Measurements from ENCODE around the gene ACADM. TPM values are rescaled to one million over a fixed set of nuclear protein-coding genes. Genes with fewer than 3 reads are reported as not detected.
A peak's percentile ranks its signal among the peaks of the same experiment; 100 is the strongest.
"Not testable (repeated sequence)": the region's sequence is repeated elsewhere in the genome, so short reads cannot be mapped to it uniquely, and the experiment has no call there.

Gene ACADM
- total RNA-seq, 3 donors from 2014 or later (not counting 1 experiment from before 2014, with no cell fraction given) = 15.2 to 20.9 (median 17.7) TPM

DNA sequence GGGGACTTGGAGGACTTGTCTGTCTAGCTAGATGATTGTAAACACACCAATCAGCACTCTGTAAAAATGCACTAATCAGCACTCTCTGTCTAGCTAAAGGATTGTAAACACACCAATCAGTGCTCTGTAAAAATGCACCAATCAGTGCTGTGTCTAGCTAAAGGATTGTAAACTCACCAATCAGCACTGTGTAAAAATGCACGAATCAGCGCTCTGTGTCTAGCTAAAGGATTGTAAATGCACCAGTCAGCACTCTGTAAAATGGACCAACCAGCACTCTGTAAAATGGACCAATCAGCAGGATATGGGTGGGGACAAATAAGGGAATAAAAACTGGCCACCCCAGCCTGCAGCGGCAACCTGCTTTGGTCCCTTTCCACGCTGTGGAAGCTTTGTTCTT lies 34.0 kb downstream of the ACADM start:
- DNase-seq; H3K9me3 Mint-ChIP-seq; H3K4me1 Mint-ChIP-seq; H3K4me3 ChIP-seq (ENCODE audit: low read length); H3K9me3 ChIP-seq (ENCODE audit: control insufficient read depth, insufficient read depth, low read length); ATAC-seq; H3K27ac Mint-ChIP-seq; H3K27ac ChIP-seq (ENCODE audit: low read length); H3K27me3 ChIP-seq (ENCODE audit: control insufficient read depth, insufficient read depth, low read length); H3K27me3 Mint-ChIP-seq (ENCODE audit: low read depth in 2 of 2); H3K4me1 ChIP-seq (ENCODE audit: control insufficient read depth, insufficient read depth, low read length); intact Hi-C loops (cut with micrococcal nuclease); H3K4me3 Mint-ChIP-seq: not testable (repeated sequence)
- H3K36me3 Mint-ChIP-seq = peaks cover 10% of the 10 kb centered on the region
- 95% methylated on average over 4 of the region's 4 CpGs for WGBS (ENCODE audit: insufficient coverage)
- peaks cover 14% of the 10 kb centered on the region for H3K36me3 ChIP-seq (ENCODE audit: control insufficient read depth, insufficient read depth, low read length)

DNA sequence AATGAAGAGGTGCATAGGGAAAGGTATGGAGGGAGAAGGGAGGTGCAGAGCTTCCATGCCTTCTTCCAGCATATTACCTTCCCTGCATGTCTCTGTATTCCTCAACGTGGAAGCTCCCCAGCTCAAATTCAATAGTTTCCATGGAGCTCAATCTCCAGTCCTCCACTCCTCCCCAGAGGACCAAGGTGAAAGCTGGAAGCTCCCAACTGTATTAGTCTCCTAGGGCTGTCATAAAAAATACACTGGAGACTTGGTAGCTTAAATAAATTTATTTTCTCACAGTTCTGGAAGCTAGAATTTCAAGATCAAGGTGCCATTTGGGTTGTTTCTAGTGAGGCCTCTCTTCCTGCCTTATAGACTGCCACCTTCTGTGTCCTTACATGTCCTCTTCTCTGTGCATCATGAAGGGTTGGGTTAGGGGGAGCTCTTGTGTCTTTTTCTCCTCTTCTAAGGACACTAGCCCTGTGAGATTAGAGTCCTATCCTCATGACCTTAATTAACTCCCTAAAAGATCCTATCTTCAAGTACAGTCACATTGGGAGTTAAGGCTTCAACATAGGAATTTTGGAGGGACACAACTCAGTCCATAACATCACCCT lies 39.6 kb downstream of the ACADM start:
- Histone ChIP-seq H3K27me3 (ENCODE audit: control insufficient read depth, insufficient read depth, low read length) (no peaks in the 10 kb centered on the region), H3K27ac (ENCODE audit: low read length) (no peak overlapping the region), H3K4me3 (ENCODE audit: low read length) (no peak overlapping the region), H3K4me1 (ENCODE audit: control insufficient read depth, insufficient read depth, low read length) (no peaks in the 10 kb centered on the region), H3K36me3 (ENCODE audit: control insufficient read depth, insufficient read depth, low read length) (peaks cover 2% of the 10 kb centered on the region), H3K9me3 (ENCODE audit: control insufficient read depth, insufficient read depth, low read length) (no peaks in the 10 kb centered on the region)
- H3K9me3 Mint-ChIP-seq = no peaks in the 10 kb centered on the region
- no peak for DNase-seq
- ATAC-seq = no peak
- no peaks in the 10 kb centered on the region for H3K4me1 Mint-ChIP-seq
- peak overlapping the region in 1 of 2 donors; percentile 42 for H3K27ac Mint-ChIP-seq
- H3K4me3 Mint-ChIP-seq = no peak overlapping the region
- H3K27me3 Mint-ChIP-seq (ENCODE audit: low read depth in 2 of 2) = no peaks in the 10 kb centered on the region
- intact Hi-C loops (cut with micrococcal nuclease) = no loop called here
- TF ChIP-seq, protein P1, sequence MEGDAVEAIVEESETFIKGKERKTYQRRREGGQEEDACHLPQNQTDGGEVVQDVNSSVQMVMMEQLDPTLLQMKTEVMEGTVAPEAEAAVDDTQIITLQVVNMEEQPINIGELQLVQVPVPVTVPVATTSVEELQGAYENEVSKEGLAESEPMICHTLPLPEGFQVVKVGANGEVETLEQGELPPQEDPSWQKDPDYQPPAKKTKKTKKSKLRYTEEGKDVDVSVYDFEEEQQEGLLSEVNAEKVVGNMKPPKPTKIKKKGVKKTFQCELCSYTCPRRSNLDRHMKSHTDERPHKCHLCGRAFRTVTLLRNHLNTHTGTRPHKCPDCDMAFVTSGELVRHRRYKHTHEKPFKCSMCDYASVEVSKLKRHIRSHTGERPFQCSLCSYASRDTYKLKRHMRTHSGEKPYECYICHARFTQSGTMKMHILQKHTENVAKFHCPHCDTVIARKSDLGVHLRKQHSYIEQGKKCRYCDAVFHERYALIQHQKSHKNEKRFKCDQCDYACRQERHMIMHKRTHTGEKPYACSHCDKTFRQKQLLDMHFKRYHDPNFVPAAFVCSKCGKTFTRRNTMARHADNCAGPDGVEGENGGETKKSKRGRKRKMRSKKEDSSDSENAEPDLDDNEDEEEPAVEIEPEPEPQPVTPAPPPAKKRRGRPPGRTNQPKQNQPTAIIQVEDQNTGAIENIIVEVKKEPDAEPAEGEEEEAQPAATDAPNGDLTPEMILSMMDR (IDR thresholded peaks at IDR 0.05) = no peak
- 100% methylated on average over 1 of the region's 1 CpG for WGBS (ENCODE audit: insufficient coverage)
- H3K36me3 Mint-ChIP-seq = no peaks in the 10 kb centered on the region

DNA sequence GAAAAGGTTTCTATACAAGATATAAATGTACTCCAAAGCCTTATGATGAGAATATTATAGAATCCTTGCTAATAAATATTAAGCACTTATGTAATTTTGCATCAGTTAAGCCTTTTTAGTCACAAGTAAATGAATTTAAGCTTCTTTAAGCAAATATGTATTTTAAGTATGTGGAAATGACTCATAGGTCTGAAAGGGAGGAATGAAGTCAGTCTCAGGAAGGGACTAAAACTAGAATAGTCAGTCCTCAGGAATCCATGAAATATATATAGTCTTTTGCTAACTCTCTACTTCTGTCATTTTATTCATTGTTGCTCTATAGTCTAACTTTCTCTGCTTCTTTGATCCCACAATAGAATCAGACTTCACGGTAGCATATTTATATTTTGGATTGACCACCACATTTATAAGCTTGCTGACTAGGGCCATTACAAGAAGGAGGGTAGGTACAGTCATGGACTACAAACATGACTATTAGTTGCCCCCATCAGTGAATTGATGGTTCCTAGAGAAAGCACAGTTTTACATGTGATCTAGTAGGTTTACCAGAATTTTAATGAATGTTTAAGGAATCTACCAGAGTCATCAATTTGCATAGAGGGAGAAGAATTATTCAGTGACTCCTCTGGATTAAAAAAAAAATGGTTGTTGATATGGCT lies 41.3 kb downstream of the ACADM start:
- H3K27ac Mint-ChIP-seq = no peak overlapping the region
- no peak for DNase-seq
- intact Hi-C loops (cut with micrococcal nuclease) = no loop called here

DNA sequence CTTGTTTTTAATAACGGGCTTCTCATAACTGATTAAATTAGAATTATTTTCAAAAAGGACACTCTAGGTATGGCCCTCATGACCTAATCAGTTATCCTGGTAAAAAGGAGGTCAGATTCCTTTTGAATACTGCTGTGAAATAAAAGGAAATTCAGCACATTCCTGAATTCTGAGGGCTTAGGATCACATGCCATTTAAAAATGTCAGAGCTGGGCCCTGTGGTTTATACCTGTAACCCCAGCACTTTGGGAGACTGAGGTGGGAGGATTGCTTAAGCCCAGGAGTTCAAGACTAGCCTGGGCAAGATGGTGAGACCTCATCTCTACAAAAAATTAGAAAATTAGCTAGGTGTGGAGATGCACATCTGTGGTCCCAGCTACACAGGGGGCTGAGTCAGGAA lies 43.5 kb downstream of the ACADM start:
- Mint-ChIP-seq H3K4me3 (no peak overlapping the region), H3K27ac (no peak overlapping the region), H3K27me3 (ENCODE audit: low read depth in 2 of 2) (peaks cover 0 to 2% of the 10 kb centered on the region in 2 donors), H3K9me3 (no peaks in the 10 kb centered on the region), H3K36me3 (no peaks in the 10 kb centered on the region), H3K4me1 (no peaks in the 10 kb centered on the region)
- TF ChIP-seq, protein P1 (IDR thresholded peaks at IDR 0.05) = no peak
- Histone ChIP-seq H3K27me3 (ENCODE audit: control insufficient read depth, insufficient read depth, low read length) (no peaks in the 10 kb centered on the region), H3K9me3 (ENCODE audit: control insufficient read depth, insufficient read depth, low read length) (no peaks in the 10 kb centered on the region), H3K4me1 (ENCODE audit: control insufficient read depth, insufficient read depth, low read length) (no peaks in the 10 kb centered on the region), H3K36me3 (ENCODE audit: control insufficient read depth, insufficient read depth, low read length) (no peaks in the 10 kb centered on the region), H3K27ac (ENCODE audit: low read length) (no peak overlapping the region), H3K4me3 (ENCODE audit: low read length) (no peak overlapping the region)
- no CpG with 5 or more reads among the region's 1 CpG for WGBS (ENCODE audit: insufficient coverage)
- DNase-seq (no peak), ATAC-seq (no peak)
- intact Hi-C loops (cut with micrococcal nuclease) = no loop called here

More for the DNA sequence above, 41.3 kb downstream of the ACADM start:
- Histone ChIP-seq H3K27ac (ENCODE audit: low read length) (no peak overlapping the region), H3K9me3 (ENCODE audit: control insufficient read depth, insufficient read depth, low read length) (no peaks in the 10 kb centered on the region), H3K4me1 (ENCODE audit: control insufficient read depth, insufficient read depth, low read length) (no peaks in the 10 kb centered on the region), H3K27me3 (ENCODE audit: control insufficient read depth, insufficient read depth, low read length) (no peaks in the 10 kb centered on the region), H3K36me3 (ENCODE audit: control insufficient read depth, insufficient read depth, low read length) (peaks cover 2% of the 10 kb centered on the region), H3K4me3 (ENCODE audit: low read length) (no peak overlapping the region)
- TF ChIP-seq, protein P1 (IDR thresholded peaks at IDR 0.05) = no peak
- Mint-ChIP-seq H3K27me3 (ENCODE audit: low read depth in 2 of 2) (no peaks in the 10 kb centered on the region), H3K4me1 (no peaks in the 10 kb centered on the region), H3K36me3 (no peaks in the 10 kb centered on the region), H3K9me3 (no peaks in the 10 kb centered on the region), H3K4me3 (no peak overlapping the region)
- ATAC-seq = no peak
- no CpG with 5 or more reads among the region's 1 CpG for WGBS (ENCODE audit: insufficient coverage)
